Endothelial cell of umbilical vein (primary cell): Measurements from ENCODE around the gene UBE3B. TPM values are rescaled to one million over a fixed set of nuclear protein-coding genes. Genes with fewer than 3 reads are reported as not detected.

Experiments
- BruUV-seq: library from RNA; stranded (reverse); fragments of 400-500 nt; replicated peaks from 2 replicates; lab custom pipeline; 2021; lab: Mats Ljungman, UMichigan
- CTCF ChIA-PET: fragments of 300-600, 350-600 bp; sonication (Branson Sonifier 250); formaldehyde crosslinking; loops from one replicate; lab custom pipeline; 2021; ENCODE audit warnings: antibody characterized with exemption, inconsistent platforms; lab: Charles Lee
- POLR2A ChIA-PET: fragments of 300-600, 350-600 bp; sonication (Branson Sonifier 250); formaldehyde crosslinking; loops from one replicate; lab custom pipeline; 2021; ENCODE audit warnings: antibody characterized with exemption, inconsistent platforms; lab: Charles Lee
- DNase-seq: peaks from one replicate; pipeline ENCODE4 v3.0.0-alpha.2; 2011; ENCODE audit warnings: low read depth, low spot score
- FAIRE-seq: peaks from 2 replicates; lab custom pipeline; 2011; peaks lifted over from hg19 to GRCh38; lab: Jason Lieb, UNC
- H2AFZ ChIP-seq: 2 replicates; pipeline ENCODE4 v1.6.0; 2012; ENCODE audit warnings: low read depth, low read length, control low read depth, inconsistent platforms
- H3K27ac ChIP-seq: 2 replicates; pipeline ENCODE4 v1.5.1; 2011; ENCODE audit warnings: low read depth, mild to moderate bottlenecking, control low read depth, low read length, moderate library complexity; ENCODE audit not compliant: insufficient read depth
- H3K27me3 ChIP-seq, 2 experiments: 2 replicates each; pipeline versions ENCODE4 v1.6.0 to v1.6.1; 2011; ENCODE audit warnings: low read length in 2 of 2, mixed read lengths in 1 of 2; ENCODE audit not compliant: control insufficient read depth in 2 of 2, insufficient read depth in 2 of 2
- H3K36me3 ChIP-seq, 2 experiments: 2 replicates in 1 of 2; 3 replicates in 1 of 2; pipeline ENCODE4 v1.5.1; 2011; ENCODE audit warnings: low read length in 2 of 2, mild to moderate bottlenecking in 1 of 2, moderate library complexity in 1 of 2; ENCODE audit not compliant: control insufficient read depth in 2 of 2, insufficient read depth in 2 of 2; ENCODE audit errors: extremely low read depth in 1 of 2
- H3K4me1 ChIP-seq: 3 replicates; pipeline ENCODE4 v1.5.1; 2011; ENCODE audit warnings: mild to moderate bottlenecking, low read length; ENCODE audit not compliant: control insufficient read depth, insufficient read depth; ENCODE audit errors: extremely low read depth
- H3K4me2 ChIP-seq: 2 replicates; pipeline ENCODE4 v1.6.1; 2011; ENCODE audit warnings: low read length, control low read depth, mixed read lengths; ENCODE audit not compliant: insufficient read depth
- H3K4me3 ChIP-seq, 3 experiments: fragments of 200-600 bp in 1 of 3; sonication (generic), shearing (Covaris generic) in 1 of 3; replicated peaks in 1 of 3; 2 replicates each; pipeline ENCODE4 v1.5.1; 2011 to 2016; ENCODE audit warnings: control low read depth in 3 of 3, low read length in 3 of 3, mild to moderate bottlenecking in 2 of 3, inconsistent platforms in 1 of 3, low read depth in 1 of 3, moderate library complexity in 1 of 3; ENCODE audit not compliant: insufficient read depth in 1 of 3
- H3K79me2 ChIP-seq: 2 replicates; pipeline ENCODE4 v1.6.0; 2012; ENCODE audit warnings: low read length, inconsistent platforms; ENCODE audit not compliant: control insufficient read depth, insufficient read depth
- H3K9ac ChIP-seq: replicated peaks from 2 replicates; pipeline ENCODE3; 2011; ENCODE audit warnings: low read length, control low read depth; ENCODE audit not compliant: insufficient read depth; ENCODE audit errors: extremely low read depth
- H3K9me1 ChIP-seq: replicated peaks from 3 replicates; pipeline ENCODE4 v1.6.0; 2011; ENCODE audit warnings: mild to moderate bottlenecking, low read length; ENCODE audit not compliant: control insufficient read depth, insufficient read depth; ENCODE audit errors: extremely low read depth
- H3K9me3 ChIP-seq: replicated peaks from 2 replicates; pipeline ENCODE4 v1.5.1; 2012; ENCODE audit warnings: low read length, inconsistent platforms; ENCODE audit not compliant: control insufficient read depth, insufficient read depth
- H4K20me1 ChIP-seq: replicated peaks from 2 replicates; pipeline ENCODE3; 2011; ENCODE audit warnings: mild to moderate bottlenecking, low read length; ENCODE audit not compliant: control insufficient read depth, insufficient read depth; ENCODE audit errors: extremely low read depth
- EZH2 ChIP-seq: IDR thresholded peaks from 2 replicates; pipeline ENCODE4 v1.6.1; 2012; ENCODE audit warnings: borderline replicate concordance, low read depth, mild to moderate bottlenecking, moderate library complexity, low read length, inconsistent platforms; ENCODE audit not compliant: severe bottlenecking
- FOS ChIP-seq: IDR thresholded peaks from 2 replicates; pipeline ENCODE4 v1.6.1; 2011; ENCODE audit warnings: mild to moderate bottlenecking, low read length, moderate library complexity, borderline replicate concordance; ENCODE audit not compliant: insufficient read depth
- GATA2 ChIP-seq: IDR thresholded peaks from 2 replicates; pipeline ENCODE4 v1.7.0; 2011; ENCODE audit warnings: low read depth, mild to moderate bottlenecking, moderate library complexity, mixed read lengths, low read length; ENCODE audit not compliant: insufficient read length, insufficient read depth
- JUN ChIP-seq: IDR thresholded peaks from 2 replicates; pipeline ENCODE4 v1.6.1; 2011; ENCODE audit warnings: borderline replicate concordance, low read depth; ENCODE audit not compliant: insufficient read length, insufficient read depth
- MYC ChIP-seq: IDR thresholded peaks from one replicate; pipeline ENCODE4 v1.6.1; 2011; ENCODE audit warnings: mild to moderate bottlenecking, low read depth, low read length
- POLR2A ChIP-seq: IDR thresholded peaks from 2 replicates; pipeline ENCODE4 v1.6.1; 2012; ENCODE audit warnings: low read depth, mild to moderate bottlenecking, control low read depth, low read length
- POLR2AphosphoS5 ChIP-seq: IDR thresholded peaks from 2 replicates; pipeline ENCODE4 v1.6.1; 2012; ENCODE audit warnings: low read depth, mild to moderate bottlenecking, control low read depth, low read length, moderate library complexity; ENCODE audit not compliant: insufficient read depth
- dilution Hi-C: fragments of 300-500 bp; cut with MboI; formaldehyde crosslinking; loops from one replicate; pipeline ENCODE4 v1.15.0; 2019; ENCODE audit warnings: low sequenced_read_pairs; ENCODE audit not compliant: extremely low pct_ligation_motif_present
- intact Hi-C: fragments of 100-400 bp; cut with micrococcal nuclease; formaldehyde crosslinking; loops from one replicate; pipeline ENCODE4 v1.10.0; 2022
- polyA plus RNA-seq, 4 experiments: library from polyadenylated mRNA; depleted of rRNA in 3 of 4; stranded (reverse) in 3 of 4; unstranded in 1 of 4; fragments of >200 nt; gene quantifications; 2 replicates each; pipeline versions ENCODE4 v1.2.1 to v1.2.3, GENCODE V29; 2011 to 2012; ENCODE audit warnings: missing spikeins in 1 of 4
- total RNA-seq: library from RNA; stranded (reverse); gene quantifications from 2 replicates; pipeline ENCODE4 v1.2.3, GENCODE V29; 2021
- TF ChIP-seq, protein P1 (sequence below), 2 donors: IDR thresholded peaks; 1 replicate in 1 of 2; 2 replicates in 1 of 2; pipeline ENCODE4 v1.5.1; 2011; ENCODE audit warnings: low read length in 2 of 2, mild to moderate bottlenecking in 2 of 2, moderate library complexity in 2 of 2, control low read depth in 1 of 2, inconsistent platforms in 1 of 2, low read depth in 1 of 2; ENCODE audit not compliant: insufficient read depth in 1 of 2; ENCODE audit errors: extremely low read depth in 1 of 2
- TF ChIP-seq, protein P2 (sequence below): IDR thresholded peaks from 2 replicates; pipeline ENCODE4 v1.6.1; 2011; ENCODE audit not compliant: insufficient read depth, insufficient read length

UBE3B gene
- total and polyA plus RNA-seq, 2 donors (not counting 3 experiments of a cell fraction or from before 2014, with no cell fraction given): 24.9 to 40.8 TPM

DNA sequence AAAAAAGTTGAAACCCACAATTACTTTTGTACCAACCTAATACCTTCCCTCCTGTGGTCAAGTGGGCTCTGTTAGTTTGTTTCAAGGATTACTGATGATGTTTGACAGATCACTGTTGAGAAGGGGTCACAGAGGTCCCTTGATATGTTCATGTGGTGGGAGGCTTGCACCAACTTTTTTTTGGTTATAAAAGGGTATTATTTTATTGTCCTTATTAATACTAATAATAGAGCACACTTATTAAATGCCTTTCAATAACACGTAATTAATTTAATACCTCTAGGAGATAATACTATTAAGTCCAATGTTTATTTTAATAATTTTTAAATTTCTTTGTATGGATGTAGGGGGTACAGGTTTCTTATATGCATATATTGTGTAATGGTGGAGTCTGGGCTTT, 4.4 kb downstream of the UBE3B start:
- intact Hi-C loops: no loop called here
- CTCF ChIA-PET: interaction anchor here (1.2 to 6.4 kb wide), 4 partner anchors 49 to 54 kb away, joined by 5 to 58 read pairs (median 7); no protein-coding TSS in a partner anchor

More for the DNA sequence above, 4.4 kb downstream of the UBE3B start:
- Histone ChIP-seq H2AFZ (no peak overlapping the region), H3K27ac (no peak overlapping the region), H3K4me2 (no peak overlapping the region), H3K9me3 (no peaks in the 10 kb centered on the region), H3K9me1 (no peaks in the 10 kb centered on the region), H3K4me1 (peaks cover 9% of the 10 kb centered on the region), H3K9ac (no peak overlapping the region), H4K20me1 (no peaks in the 10 kb centered on the region), H3K27me3 (no peaks in the 10 kb centered on the region), H3K79me2 (peaks cover 21% of the 10 kb centered on the region), H3K36me3 (peaks cover 8 to 18% of the 10 kb centered on the region in 2 experiments), H3K4me3 (no peak overlapping the region)
- POLR2A ChIA-PET: no interaction called here
- no peak for FAIRE-seq
- DNase-seq: no peak
- no TSS peak for BruUV-seq
- TF ChIP-seq EZH2 (no peak), JUN (no peak), FOS (no peak), POLR2AphosphoS5 (no peak), POLR2A (no peak), GATA2 (no peak), MYC (no peak)
- TF ChIP-seq, protein P1, sequence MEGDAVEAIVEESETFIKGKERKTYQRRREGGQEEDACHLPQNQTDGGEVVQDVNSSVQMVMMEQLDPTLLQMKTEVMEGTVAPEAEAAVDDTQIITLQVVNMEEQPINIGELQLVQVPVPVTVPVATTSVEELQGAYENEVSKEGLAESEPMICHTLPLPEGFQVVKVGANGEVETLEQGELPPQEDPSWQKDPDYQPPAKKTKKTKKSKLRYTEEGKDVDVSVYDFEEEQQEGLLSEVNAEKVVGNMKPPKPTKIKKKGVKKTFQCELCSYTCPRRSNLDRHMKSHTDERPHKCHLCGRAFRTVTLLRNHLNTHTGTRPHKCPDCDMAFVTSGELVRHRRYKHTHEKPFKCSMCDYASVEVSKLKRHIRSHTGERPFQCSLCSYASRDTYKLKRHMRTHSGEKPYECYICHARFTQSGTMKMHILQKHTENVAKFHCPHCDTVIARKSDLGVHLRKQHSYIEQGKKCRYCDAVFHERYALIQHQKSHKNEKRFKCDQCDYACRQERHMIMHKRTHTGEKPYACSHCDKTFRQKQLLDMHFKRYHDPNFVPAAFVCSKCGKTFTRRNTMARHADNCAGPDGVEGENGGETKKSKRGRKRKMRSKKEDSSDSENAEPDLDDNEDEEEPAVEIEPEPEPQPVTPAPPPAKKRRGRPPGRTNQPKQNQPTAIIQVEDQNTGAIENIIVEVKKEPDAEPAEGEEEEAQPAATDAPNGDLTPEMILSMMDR (IDR thresholded peaks at IDR 0.05; ENCODE audit: extremely low read depth in 1 of 2, insufficient read depth in 1 of 2, low read depth in 1 of 2, low read length in 2 of 2): no peak
- TF ChIP-seq, protein P2, sequence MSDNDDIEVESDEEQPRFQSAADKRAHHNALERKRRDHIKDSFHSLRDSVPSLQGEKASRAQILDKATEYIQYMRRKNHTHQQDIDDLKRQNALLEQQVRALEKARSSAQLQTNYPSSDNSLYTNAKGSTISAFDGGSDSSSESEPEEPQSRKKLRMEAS: no peak
- dilution Hi-C loops: no loop called here
